ENCODE data around the gene PRKCA. TPM values are rescaled to one million over a fixed set of nuclear protein-coding genes. Genes with fewer than 3 reads are reported as not detected.

PRKCA gene
- polyA plus RNA-seq, 1 donor: 24.4 TPM

DNA sequence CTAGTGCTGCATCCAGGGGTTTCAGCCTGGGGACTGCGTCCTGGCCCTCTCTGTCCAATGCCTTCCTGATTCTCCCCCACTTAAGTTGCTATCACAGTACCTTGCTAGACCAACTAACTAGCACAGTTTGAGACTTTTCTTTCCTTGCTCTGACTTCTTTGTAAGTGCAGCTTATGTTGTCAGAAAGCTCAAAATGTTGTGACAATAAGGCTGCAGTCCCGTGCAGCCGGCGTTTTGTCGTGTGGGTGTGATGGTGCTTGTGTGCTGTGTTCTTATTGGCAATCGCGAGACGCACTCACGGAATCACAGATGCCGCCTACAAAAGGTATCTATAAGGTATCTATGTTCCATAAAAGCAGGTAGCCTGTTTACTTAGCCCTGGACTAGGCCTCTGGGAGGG, 132.8 kb downstream of the PRKCA start:
- H3K36me3 ChIP-seq (ENCODE audit: control insufficient read depth, insufficient read depth, low read length): no peaks in the 10 kb centered on the region
- no peak for DNase-seq
- WGBS (ENCODE audit: insufficient coverage, low lambda C conversion rate): no CpG with 5 or more reads among the region's 10 CpGs
- no peaks in the 10 kb centered on the region for H3K9me3 ChIP-seq (ENCODE audit: control insufficient read depth, low read depth, low read length)
- H3K27ac ChIP-seq (ENCODE audit: low read length): no peak overlapping the region
- no peaks in the 10 kb centered on the region for H3K27me3 ChIP-seq (ENCODE audit: control insufficient read depth, insufficient read depth, low read length)
- H3K4me1 ChIP-seq (ENCODE audit: control insufficient read depth, insufficient read depth, low read length): peaks cover 5% of the 10 kb centered on the region
- no peak overlapping the region for H3K4me3 ChIP-seq (ENCODE audit: low read length)

DNA sequence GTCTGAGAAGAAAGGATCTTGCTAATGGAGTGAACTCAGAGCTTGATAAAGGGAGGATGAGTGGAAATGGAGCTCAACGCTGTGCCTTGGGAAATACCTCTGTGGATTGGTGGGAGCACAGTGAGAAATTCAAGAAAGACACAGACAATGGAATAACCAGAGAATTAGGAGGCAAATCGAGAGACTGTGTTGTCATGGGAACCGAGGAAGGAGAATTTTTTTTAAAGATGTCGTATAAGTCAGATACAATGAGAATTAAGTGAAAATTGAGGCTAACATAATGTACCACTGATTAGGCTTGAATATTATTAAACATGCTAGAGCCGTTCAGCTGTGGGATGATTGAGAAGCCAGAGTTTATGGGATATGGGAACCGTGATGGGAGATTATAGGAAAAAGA, 134.2 kb downstream of the PRKCA start:
- no peak overlapping the region for H3K4me3 ChIP-seq (ENCODE audit: low read length)
- 92% methylated on average over 2 of the region's 6 CpGs for WGBS (ENCODE audit: insufficient coverage, low lambda C conversion rate)
- no peaks in the 10 kb centered on the region for H3K9me3 ChIP-seq (ENCODE audit: control insufficient read depth, low read depth, low read length)
- peaks cover 5% of the 10 kb centered on the region for H3K4me1 ChIP-seq (ENCODE audit: control insufficient read depth, insufficient read depth, low read length)
- DNase-seq: no peak
- no peaks in the 10 kb centered on the region for H3K36me3 ChIP-seq (ENCODE audit: control insufficient read depth, insufficient read depth, low read length)
- H3K27ac ChIP-seq (ENCODE audit: low read length): no peak overlapping the region
- H3K27me3 ChIP-seq (ENCODE audit: control insufficient read depth, insufficient read depth, low read length): no peaks in the 10 kb centered on the region

DNA sequence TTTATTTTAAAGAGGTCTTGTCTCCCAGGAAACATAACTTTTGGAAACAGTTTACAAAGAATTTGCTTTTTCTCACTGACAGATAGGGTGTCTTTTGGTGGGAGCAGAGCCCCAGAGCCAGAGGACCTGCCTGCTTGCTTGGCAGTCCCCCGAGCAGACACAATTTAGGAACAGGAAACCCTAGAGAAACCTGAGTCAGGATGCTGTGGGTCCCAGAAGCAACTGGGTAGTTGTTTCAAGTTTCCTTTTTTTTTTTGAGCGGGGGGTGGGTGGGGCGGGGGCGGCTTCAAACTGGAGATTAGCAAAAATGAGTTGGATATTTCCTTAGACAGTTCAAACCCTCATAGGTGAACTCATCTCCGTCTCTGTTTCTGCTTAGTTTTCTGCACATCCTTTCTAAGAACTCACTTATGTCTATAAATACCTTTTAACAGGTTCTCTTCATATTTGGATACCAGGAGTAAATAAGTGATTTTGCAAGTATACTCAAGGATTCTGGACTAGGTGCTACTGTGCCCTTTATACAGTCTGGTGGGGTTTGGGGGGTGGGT, 135.1 kb downstream of the PRKCA start:
- 80% methylated on average over 1 of the region's 5 CpGs for WGBS (ENCODE audit: insufficient coverage, low lambda C conversion rate)
- Histone ChIP-seq H3K36me3 (ENCODE audit: control insufficient read depth, insufficient read depth, low read length) (no peaks in the 10 kb centered on the region), H3K9me3 (ENCODE audit: control insufficient read depth, low read depth, low read length) (no peaks in the 10 kb centered on the region), H3K4me3 (ENCODE audit: low read length) (no peak overlapping the region), H3K27ac (ENCODE audit: low read length) (no peak overlapping the region), H3K27me3 (ENCODE audit: control insufficient read depth, insufficient read depth, low read length) (no peaks in the 10 kb centered on the region), H3K4me1 (ENCODE audit: control insufficient read depth, insufficient read depth, low read length) (peaks cover 8% of the 10 kb centered on the region)
- DNase-seq: no peak

DNA sequence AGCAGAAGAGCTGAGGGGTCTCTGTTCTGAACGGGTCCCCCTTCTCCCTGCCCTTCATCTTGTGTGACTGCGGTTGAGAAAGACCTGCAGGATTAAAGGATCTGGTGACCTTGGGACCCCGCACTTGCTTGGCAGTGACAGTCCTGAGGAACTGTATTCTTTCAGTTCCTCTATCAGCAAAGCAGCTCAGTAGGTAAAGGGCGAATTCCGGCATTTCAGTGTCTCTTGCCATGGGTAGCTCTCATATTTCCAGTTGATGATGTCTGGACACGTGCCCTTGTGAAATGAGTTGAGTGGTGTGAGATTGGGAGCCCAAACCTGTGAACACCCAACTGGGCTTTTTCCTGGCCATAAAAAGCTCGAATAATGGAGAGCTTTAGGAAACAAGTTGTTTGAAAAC, 135.7 kb downstream of the PRKCA start:
- Histone ChIP-seq H3K9me3 (ENCODE audit: control insufficient read depth, low read depth, low read length) (no peaks in the 10 kb centered on the region), H3K27ac (ENCODE audit: low read length) (no peak overlapping the region), H3K36me3 (ENCODE audit: control insufficient read depth, insufficient read depth, low read length) (no peaks in the 10 kb centered on the region), H3K4me3 (ENCODE audit: low read length) (no peak overlapping the region), H3K27me3 (ENCODE audit: control insufficient read depth, insufficient read depth, low read length) (no peaks in the 10 kb centered on the region), H3K4me1 (ENCODE audit: control insufficient read depth, insufficient read depth, low read length) (peaks cover 10% of the 10 kb centered on the region)
- no peak for DNase-seq
- 100% methylated on average over 1 of the region's 7 CpGs for WGBS (ENCODE audit: insufficient coverage, low lambda C conversion rate)

DNA sequence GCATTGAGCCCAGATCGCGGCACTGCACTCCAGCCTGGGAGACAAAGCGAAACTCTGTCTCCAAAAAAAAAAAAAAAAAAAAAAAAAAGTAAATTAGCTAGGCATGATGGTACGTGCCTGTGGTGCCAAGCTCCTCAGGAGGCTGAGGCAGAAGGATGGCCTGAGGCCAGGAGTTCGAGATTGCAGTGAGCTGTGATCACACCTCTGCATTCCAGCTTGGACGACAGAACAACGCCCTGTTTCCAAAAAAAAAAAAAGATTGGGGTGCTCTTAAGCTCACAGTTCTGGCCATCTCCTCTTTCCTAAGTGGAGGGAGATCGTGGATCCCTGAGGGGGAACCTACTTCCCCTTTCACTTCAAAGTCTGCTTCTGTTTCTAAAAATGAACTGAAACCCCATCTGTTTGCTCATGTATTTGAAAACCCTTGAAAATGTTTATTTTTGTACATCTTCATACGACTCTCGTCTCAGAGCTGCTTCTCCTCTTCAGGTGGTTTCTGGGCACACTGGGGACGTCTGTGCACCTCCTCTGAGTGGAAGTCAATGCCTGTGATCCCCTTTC, 138.8 kb downstream of the PRKCA start:
- Histone ChIP-seq H3K4me3 (ENCODE audit: low read length) (no peak overlapping the region), H3K27me3 (ENCODE audit: control insufficient read depth, insufficient read depth, low read length) (no peaks in the 10 kb centered on the region), H3K4me1 (ENCODE audit: control insufficient read depth, insufficient read depth, low read length) (peaks cover 4% of the 10 kb centered on the region), H3K36me3 (ENCODE audit: control insufficient read depth, insufficient read depth, low read length) (no peaks in the 10 kb centered on the region), H3K9me3 (ENCODE audit: control insufficient read depth, low read depth, low read length) (no peaks in the 10 kb centered on the region), H3K27ac (ENCODE audit: low read length) (no peak overlapping the region)
- WGBS (ENCODE audit: insufficient coverage, low lambda C conversion rate): no CpG with 5 or more reads among the region's 11 CpGs
- DNase-seq: no peak

DNA sequence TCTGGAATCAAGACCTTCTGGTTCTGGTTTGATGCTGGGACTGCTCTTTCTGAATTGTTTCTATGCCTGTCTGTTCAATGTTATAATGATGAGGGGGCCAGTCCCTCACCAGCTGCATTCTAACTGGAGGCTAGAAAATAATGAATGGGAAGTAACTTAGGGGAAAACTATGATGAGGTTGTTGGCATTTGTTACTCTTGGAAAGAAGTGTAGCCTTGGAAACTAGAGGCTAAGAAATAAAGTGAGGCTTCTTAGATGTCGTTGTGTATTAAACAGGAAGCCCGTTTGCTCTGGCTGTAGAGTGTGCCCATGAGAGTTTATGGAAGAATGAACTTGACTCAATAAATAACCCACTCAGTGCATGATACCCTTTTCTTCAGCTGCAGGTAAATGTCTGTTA, 140.8 kb downstream of the PRKCA start:
- no peaks in the 10 kb centered on the region for H3K27me3 ChIP-seq (ENCODE audit: control insufficient read depth, insufficient read depth, low read length)
- no CpG with 5 or more reads among the region's 2 CpGs for WGBS (ENCODE audit: insufficient coverage, low lambda C conversion rate)
- no peaks in the 10 kb centered on the region for H3K9me3 ChIP-seq (ENCODE audit: control insufficient read depth, low read depth, low read length)
- no peak for DNase-seq
- no peak overlapping the region for H3K27ac ChIP-seq (ENCODE audit: low read length)
- no peak overlapping the region for H3K4me3 ChIP-seq (ENCODE audit: low read length)
- no peaks in the 10 kb centered on the region for H3K36me3 ChIP-seq (ENCODE audit: control insufficient read depth, insufficient read depth, low read length)
- peaks cover 4% of the 10 kb centered on the region for H3K4me1 ChIP-seq (ENCODE audit: control insufficient read depth, insufficient read depth, low read length)

DNA sequence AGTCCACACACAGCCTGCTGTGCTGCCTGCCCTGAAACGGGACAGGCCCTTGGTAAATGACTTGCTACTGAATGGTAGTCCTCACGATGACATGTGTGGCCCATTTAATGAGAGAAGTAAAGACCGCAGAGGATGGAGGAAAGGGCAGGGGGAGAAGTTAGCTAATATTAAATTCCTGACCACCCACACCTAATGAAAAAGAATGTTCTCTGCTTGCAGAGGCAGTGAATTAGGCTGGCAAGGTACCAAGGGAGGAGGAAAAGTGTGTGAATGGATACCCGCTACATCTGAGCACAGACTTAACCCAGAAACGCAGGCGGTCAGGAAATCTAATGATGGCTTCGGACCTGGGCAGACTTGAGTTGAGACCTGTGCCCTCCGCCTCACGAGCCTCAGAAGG, 141.2 kb downstream of the PRKCA start:
- WGBS (ENCODE audit: insufficient coverage, low lambda C conversion rate): 100% methylated on average over 2 of the region's 9 CpGs
- H3K4me1 ChIP-seq (ENCODE audit: control insufficient read depth, insufficient read depth, low read length): peaks cover 4% of the 10 kb centered on the region
- H3K9me3 ChIP-seq (ENCODE audit: control insufficient read depth, low read depth, low read length): no peaks in the 10 kb centered on the region
- no peak overlapping the region for H3K4me3 ChIP-seq (ENCODE audit: low read length)
- no peaks in the 10 kb centered on the region for H3K27me3 ChIP-seq (ENCODE audit: control insufficient read depth, insufficient read depth, low read length)
- H3K27ac ChIP-seq (ENCODE audit: low read length): no peak overlapping the region
- no peak for DNase-seq
- H3K36me3 ChIP-seq (ENCODE audit: control insufficient read depth, insufficient read depth, low read length): no peaks in the 10 kb centered on the region

DNA sequence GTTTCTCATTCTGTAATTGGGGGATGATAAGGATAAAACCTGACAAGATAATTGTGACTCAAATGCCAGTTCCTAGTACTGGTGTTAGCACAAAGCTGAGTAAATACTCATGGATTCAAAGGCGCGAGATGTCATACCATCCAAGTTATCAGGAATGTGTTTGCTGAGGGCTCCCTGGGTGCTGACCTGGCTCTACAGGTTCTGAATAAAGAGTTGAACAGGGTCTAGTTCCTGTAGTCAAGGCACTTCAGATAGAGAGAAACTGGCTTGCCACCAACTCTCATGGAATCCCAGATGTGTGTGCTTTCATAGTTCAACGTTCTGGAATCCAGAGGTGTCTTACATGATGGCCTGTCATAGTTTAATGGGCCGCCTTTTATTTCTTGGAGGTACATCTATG, 141.6 kb downstream of the PRKCA start:
- Histone ChIP-seq H3K4me3 (ENCODE audit: low read length) (no peak overlapping the region), H3K27me3 (ENCODE audit: control insufficient read depth, insufficient read depth, low read length) (no peaks in the 10 kb centered on the region), H3K27ac (ENCODE audit: low read length) (no peak overlapping the region), H3K4me1 (ENCODE audit: control insufficient read depth, insufficient read depth, low read length) (peaks cover 4% of the 10 kb centered on the region), H3K9me3 (ENCODE audit: control insufficient read depth, low read depth, low read length) (no peaks in the 10 kb centered on the region), H3K36me3 (ENCODE audit: control insufficient read depth, insufficient read depth, low read length) (no peaks in the 10 kb centered on the region)
- no peak for DNase-seq
- no CpG with 5 or more reads among the region's 4 CpGs for WGBS (ENCODE audit: insufficient coverage, low lambda C conversion rate)

DNA sequence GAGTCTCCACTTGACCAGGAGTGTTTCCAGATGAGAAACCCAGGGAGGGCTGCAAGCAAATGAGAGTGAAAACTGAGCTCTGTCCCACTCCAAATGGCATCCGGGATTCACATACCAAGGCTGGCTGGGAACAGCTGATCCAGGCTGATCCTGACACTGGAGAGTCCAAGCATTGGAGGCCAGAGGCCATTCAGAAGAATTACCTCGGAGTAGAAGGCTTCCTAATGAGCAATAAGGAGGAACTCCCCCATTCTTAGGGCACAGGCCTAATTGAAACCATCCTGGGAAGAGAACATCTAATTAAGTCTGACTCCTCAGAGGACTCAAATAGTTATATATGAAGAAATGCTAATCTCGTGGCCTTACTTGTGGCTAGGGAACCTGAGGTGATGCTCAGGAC, 142.8 kb downstream of the PRKCA start:
- no peak overlapping the region for H3K4me3 ChIP-seq (ENCODE audit: low read length)
- no peaks in the 10 kb centered on the region for H3K9me3 ChIP-seq (ENCODE audit: control insufficient read depth, low read depth, low read length)
- no peak for DNase-seq
- peaks cover 4% of the 10 kb centered on the region for H3K4me1 ChIP-seq (ENCODE audit: control insufficient read depth, insufficient read depth, low read length)
- H3K27ac ChIP-seq (ENCODE audit: low read length): no peak overlapping the region
- no peaks in the 10 kb centered on the region for H3K27me3 ChIP-seq (ENCODE audit: control insufficient read depth, insufficient read depth, low read length)
- H3K36me3 ChIP-seq (ENCODE audit: control insufficient read depth, insufficient read depth, low read length): no peaks in the 10 kb centered on the region
- no CpG with 5 or more reads among the region's 3 CpGs for WGBS (ENCODE audit: insufficient coverage, low lambda C conversion rate)

DNA sequence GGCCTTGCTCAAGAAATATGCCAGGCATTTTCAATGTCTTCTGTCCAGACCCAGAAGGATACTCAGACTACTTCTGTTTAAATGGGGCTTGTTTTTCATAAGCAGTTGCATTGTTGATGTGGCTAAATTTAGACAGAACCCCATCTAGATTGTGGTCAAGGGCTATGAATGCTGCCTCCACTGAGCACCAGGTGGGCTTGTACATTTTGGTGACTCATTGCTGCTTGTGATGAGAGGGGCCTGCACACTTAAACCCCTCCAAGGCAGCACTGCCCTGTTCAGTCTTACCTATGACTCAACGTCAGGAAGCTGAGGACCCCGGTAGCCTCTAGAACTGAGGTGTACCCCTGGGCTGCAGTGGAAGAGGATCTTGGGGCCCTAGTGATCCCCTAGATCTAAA, 144.0 kb downstream of the PRKCA start:
- WGBS (ENCODE audit: insufficient coverage, low lambda C conversion rate): no CpG with 5 or more reads among the region's 2 CpGs
- no peaks in the 10 kb centered on the region for H3K27me3 ChIP-seq (ENCODE audit: control insufficient read depth, insufficient read depth, low read length)
- H3K36me3 ChIP-seq (ENCODE audit: control insufficient read depth, insufficient read depth, low read length): no peaks in the 10 kb centered on the region
- no peak for DNase-seq
- H3K27ac ChIP-seq (ENCODE audit: low read length): no peak overlapping the region
- H3K9me3 ChIP-seq (ENCODE audit: control insufficient read depth, low read depth, low read length): no peaks in the 10 kb centered on the region
- H3K4me1 ChIP-seq (ENCODE audit: control insufficient read depth, insufficient read depth, low read length): peaks cover 4% of the 10 kb centered on the region
- H3K4me3 ChIP-seq (ENCODE audit: low read length): no peak overlapping the region

DNA sequence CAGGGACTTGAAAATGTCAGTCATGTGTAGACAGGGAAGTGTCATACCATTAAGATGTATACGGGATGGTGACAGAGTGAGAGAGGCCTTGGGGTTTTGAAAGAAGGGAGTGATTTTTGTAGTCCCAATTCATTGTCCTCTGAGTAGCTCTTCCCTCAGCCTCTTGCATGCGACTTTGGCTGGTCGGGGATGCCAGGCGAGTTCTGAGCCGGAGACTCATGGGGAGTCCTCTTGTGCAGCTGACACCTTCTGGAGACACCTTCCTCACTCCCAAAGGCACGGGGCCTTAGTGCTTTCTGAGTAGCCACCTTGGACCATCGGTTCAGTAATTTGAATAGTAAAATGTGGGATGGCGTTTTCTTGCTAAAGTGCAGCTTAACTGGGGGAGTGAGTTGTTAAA, 144.7 kb downstream of the PRKCA start:
- Histone ChIP-seq H3K4me3 (ENCODE audit: low read length) (no peak overlapping the region), H3K27ac (ENCODE audit: low read length) (no peak overlapping the region), H3K4me1 (ENCODE audit: control insufficient read depth, insufficient read depth, low read length) (peaks cover 4% of the 10 kb centered on the region), H3K9me3 (ENCODE audit: control insufficient read depth, low read depth, low read length) (no peaks in the 10 kb centered on the region), H3K27me3 (ENCODE audit: control insufficient read depth, insufficient read depth, low read length) (no peaks in the 10 kb centered on the region), H3K36me3 (ENCODE audit: control insufficient read depth, insufficient read depth, low read length) (no peaks in the 10 kb centered on the region)
- no peak for DNase-seq
- WGBS (ENCODE audit: insufficient coverage, low lambda C conversion rate): 100% methylated on average over 1 of the region's 8 CpGs

Measured in large intestine (tissue), 3 donors.